HG02571 (cell line): Measurements from ENCODE around the gene CPSF6.
A peak's percentile ranks its signal among the peaks of the same experiment; 100 is the strongest.
"Not testable (repeated sequence)": the region's sequence is repeated elsewhere in the genome, so short reads cannot be mapped to it uniquely, and the experiment has no call there.

ENCODE experiments used
- ATAC-seq: cut with Tn5 transposase; IDR thresholded peaks from one replicate; pipeline ENCODE4 v1.9.1; 2021; ENCODE audit warnings: mild to moderate bottlenecking, moderate library complexity; ENCODE audit not compliant: unreplicated experiment

The CPSF6 gene

GRCh38 chr12:69254862-69255261 is 15.5 kb downstream of the CPSF6 start:
- ATAC-seq = no peak

DNA sequence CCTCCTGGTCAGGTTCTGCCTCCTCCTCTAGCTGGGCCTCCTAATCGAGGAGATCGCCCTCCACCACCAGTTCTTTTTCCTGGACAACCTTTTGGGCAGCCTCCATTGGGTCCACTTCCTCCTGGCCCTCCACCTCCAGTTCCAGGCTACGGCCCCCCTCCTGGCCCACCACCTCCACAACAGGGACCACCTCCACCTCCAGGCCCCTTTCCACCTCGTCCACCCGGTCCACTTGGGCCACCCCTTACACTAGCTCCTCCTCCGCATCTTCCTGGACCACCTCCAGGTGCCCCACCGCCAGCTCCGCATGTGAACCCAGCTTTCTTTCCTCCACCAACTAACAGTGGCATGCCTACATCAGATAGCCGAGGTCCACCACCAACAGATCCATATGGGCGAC is 19.3 kb downstream of the CPSF6 start:
- no peak for ATAC-seq

DNA sequence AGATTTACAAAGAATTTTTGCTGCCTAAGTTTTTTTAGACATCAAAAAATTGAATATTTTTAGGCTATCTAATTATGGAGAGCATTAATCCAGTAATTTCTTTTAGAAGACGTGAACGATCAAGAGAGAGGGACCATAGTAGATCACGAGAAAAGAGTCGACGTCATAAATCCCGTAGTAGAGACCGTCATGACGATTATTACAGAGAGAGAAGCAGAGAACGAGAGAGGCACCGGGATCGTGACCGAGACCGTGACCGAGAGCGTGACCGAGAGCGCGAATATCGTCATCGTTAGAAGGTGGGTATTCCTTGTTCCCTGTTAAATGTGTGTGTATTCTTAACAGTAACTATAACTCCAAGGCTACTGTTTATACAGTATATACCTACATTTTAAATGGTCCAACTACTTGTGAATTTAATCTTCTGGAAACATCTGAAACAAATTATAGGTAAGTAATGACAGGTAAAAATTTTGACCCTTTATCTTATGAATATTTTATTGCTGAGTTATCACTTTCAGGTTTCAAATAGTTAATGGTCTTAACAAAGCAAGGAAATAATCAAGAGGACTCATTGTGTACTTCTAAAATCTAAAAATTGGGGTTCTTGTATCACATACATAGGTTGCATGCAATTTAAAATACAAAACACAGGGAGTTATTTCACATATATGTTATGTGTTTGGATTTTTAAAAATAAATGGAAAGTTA is 23.1 kb downstream of the CPSF6 start:
- ATAC-seq = no peak

- no peak for ATAC-seq
Observed at GRCh38 chr12:69265205-69265604, 25.8 kb downstream of the CPSF6 start.

DNA sequence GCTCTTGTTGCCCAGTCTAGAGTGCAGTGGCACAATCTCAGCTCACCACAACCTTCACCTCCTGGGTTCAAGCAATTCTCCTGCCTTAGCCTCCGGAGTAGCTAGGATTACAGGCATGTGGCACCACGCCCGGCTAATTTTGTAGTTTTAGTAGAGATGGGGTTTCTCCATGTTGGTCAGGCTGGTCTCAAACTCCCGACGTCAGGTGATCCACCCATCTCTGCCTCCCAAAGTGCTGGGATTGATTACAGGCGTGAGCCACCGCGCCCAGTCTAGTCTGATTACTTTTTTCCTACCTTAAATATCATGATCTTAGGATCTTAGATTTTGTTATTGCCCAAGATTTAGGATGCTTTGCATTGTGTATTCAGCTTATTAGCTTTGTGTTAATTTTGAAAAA is 26.3 kb downstream of the CPSF6 start:
- not testable (repeated sequence) for ATAC-seq

- no peak for ATAC-seq
Observed at GRCh38 chr12:69266036-69266635, 26.8 kb downstream of the CPSF6 start.

GRCh38 chr12:69269736-69270135 is 30.4 kb downstream of the CPSF6 start:
- ATAC-seq = no peak

- no peak for ATAC-seq
Observed at GRCh38 chr12:69272511-69272910, 33.1 kb downstream of the CPSF6 start.

- no peak for ATAC-seq
Observed at GRCh38 chr12:69274861-69275260, 35.5 kb downstream of the CPSF6 start.

DNA sequence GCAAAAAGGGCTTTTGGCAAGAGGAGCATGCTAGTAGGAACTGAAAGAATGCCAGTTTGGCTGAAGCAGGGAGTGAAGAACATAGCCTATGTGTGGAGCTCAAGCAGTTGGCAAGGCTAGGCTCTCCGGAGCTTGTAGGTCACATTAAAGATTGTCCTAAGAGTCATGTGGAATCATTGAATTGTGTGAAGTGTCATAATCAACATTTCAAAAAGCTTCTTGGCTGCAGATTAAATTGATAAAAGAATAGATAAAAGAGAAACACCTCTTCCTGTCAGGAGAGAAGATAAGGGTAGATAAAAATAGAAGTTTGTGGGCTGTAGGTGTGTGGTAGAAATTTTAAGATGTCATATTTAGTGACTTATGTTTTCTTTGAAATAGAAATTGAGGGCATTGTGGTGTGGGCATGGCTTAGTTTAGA is 36.1 kb downstream of the CPSF6 start:
- no peak for ATAC-seq

DNA sequence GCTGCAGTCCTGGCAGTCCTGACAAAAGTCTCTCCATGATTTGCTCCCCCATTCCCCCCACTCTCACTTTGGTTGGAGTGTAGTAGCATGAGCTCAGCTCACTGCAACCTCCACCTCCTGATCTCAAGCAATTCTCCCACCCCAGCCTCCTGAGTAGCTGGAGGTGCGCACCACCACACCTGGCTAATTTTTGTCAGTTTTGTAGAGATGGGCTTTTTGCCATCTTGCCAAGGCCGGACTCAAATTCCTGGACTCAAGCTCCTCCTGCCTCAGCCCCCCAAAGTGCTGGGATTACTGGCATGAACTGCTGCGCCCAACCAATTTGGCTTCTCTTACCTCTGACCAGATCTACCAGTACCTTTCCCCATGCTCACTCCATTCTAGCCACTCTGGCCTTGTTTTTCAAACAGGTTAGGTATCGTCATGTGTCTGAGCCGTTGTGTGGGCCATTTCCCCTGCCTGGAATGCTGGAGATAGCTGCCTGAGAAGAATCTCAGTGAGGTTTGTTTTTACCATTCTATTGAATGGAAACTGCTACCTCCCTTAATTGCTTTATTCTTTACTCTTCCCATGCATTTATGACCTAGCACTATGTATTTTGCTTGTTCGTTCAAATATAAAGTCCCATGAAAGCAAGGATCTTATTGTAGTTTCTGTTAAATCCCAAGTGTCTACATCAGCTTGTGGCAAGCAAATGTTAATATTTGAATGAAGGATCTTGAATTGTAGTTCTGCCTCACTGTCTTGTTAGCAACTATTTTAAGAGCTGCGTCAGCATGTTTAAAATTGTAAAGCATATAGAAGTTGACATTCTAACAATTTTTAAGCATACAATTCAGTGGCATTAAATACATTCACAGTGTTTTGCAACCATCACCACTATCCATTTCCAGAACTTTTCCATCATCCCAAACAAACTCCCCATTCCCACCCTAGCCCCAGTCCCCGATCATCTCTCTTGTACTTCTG is 39.7 kb downstream of the CPSF6 start:
- no peak for ATAC-seq

GRCh38 chr12:69284131-69284530 is 44.8 kb downstream of the CPSF6 start:
- ATAC-seq = no peak

DNA sequence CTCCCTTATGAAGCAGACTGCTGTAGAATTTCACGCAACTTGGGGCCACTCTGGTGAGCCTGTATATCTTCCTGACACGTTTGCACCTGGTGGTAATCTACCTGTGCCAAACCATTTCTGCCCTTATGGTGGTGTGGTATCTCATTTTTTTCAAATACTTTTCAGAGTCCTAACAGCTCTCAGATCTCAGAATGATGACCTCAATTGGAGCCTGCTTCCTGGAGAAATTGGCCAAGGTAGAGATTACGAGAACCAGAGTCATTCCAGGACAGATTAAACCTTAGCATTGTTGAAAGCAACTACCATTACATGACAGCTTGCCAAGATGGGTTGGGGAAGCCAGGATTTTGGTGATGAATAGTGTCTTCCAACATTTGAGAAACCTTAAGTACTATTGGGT is 48.2 kb downstream of the CPSF6 start:
- no peak for ATAC-seq

GRCh38 chr12:69290545-69291277 is 51.3 kb downstream of the CPSF6 start:
- peak; percentile 92 for ATAC-seq

GRCh38 chr12:69291278-69291593 is 51.9 kb downstream of the CPSF6 start:
- ATAC-seq = no peak

DNA sequence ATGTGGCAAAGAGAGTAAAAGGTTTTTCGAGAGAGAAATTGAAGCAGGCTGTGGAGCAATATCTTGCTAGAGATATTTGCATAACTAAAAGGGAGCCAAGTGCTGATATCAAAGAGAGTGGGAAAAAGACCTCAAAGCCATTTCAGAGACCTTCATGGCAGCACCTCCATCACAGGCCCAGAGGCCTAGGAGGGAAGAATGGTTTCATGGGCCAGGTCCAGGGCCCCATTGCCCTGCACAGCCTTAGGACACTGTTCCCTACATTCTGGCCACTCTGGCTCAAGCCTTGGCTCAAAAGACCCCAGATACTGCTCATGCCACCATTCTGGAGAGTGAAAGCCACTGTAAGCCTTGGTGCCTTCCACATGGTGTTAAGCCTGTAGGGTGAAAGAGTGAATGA is 58.8 kb downstream of the CPSF6 start:
- no peak for ATAC-seq

- no peak for ATAC-seq
Observed at GRCh38 chr12:69298947-69299346, 59.6 kb downstream of the CPSF6 start.

DNA sequence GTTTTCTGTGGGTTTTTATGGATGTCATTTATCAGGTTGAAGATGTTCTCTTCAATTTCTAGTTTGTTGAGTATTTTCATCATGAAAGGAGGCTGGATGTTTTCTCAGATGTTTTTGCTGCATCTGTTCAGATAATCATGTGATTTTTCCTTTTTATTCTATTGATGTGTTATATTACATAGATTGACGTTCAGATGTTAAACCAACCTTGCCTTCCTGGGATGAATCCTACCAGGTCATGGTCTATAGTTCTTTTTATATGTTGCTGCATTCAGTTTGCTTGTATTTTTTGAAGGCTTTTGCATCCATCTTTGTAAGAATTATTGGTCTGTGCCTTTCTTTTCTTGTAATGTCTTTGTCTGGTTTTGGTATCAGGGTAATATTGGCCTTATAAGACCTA is 64.9 kb downstream of the CPSF6 start:
- no peak for ATAC-seq

GRCh38 chr12:69309461-69309860 is 70.1 kb downstream of the CPSF6 start:
- ATAC-seq = no peak

GRCh38 chr12:69313209-69313608 is 73.8 kb downstream of the CPSF6 start:
- ATAC-seq = no peak

- not testable (repeated sequence) for ATAC-seq
Observed at GRCh38 chr12:69316784-69317183, 77.4 kb downstream of the CPSF6 start.
